Stomach (tissue), 4 donors: Measurements from ENCODE around the gene CCND2.

Source experiments
- CTCF ChIP-seq, 7 experiments: fragments of 450-650 bp in 4 of 7; fragments of 200-600 bp in 3 of 7; sonication (generic) in 3 of 7; IDR thresholded peaks; one replicate each; pipeline ENCODE4 v1.5.1; 2016 to 2019; ENCODE audit warnings: antibody characterized with exemption in 7 of 7, control low read depth in 2 of 7, mild to moderate bottlenecking in 1 of 7
- POLR2A ChIP-seq, 4 donors: fragments of 450-650 bp; IDR thresholded peaks; one replicate each; pipeline ENCODE4 v1.6.1; 2016; ENCODE audit warnings: antibody characterized with exemption in 4 of 4, control low read depth in 2 of 4, mild to moderate bottlenecking in 1 of 4, moderate library complexity in 1 of 4

GRCh38 chr12:4241592-4241991 is 32.0 kb upstream of the CCND2 start:
- TF ChIP-seq CTCF (IDR thresholded peaks at IDR 0.05) (no peak), POLR2A (IDR thresholded peaks at IDR 0.05) (no peak)
